SK-N-SH (cell line): ENCODE measurements around the gene SMARCD1. TPM values are rescaled to one million over a fixed set of nuclear protein-coding genes. Genes with fewer than 3 reads are reported as not detected.

Experiments used
- CTCF ChIA-PET: fragments of 300-600, 350-600 bp; formaldehyde crosslinking; extraction: SDS; loops from one replicate; lab custom pipeline; 2021; lab: Yijun Ruan, JAX
- POLR2A ChIA-PET: fragments of 350-600 bp; sonication (Branson Sonifier 250); formaldehyde crosslinking; extraction: SDS; loops from one replicate; lab custom pipeline; 2020; ENCODE audit warnings: antibody characterized with exemption, inconsistent platforms; lab: Yijun Ruan, JAX
- DNase-seq: peaks from one replicate; pipeline ENCODE4 v3.0.0; 2012
- H2AFZ ChIP-seq: fragments of 200-600 bp; sonication (generic); 2 replicates; pipeline ENCODE4 v1.8.1; 2016; ENCODE audit warnings: antibody characterized with exemption, mild to moderate bottlenecking, low read depth
- H3F3A ChIP-seq: fragments of 200-600 bp; sonication (generic); replicated peaks from 2 replicates; pipeline ENCODE3; 2016; ENCODE audit warnings: antibody characterized with exemption, mild to moderate bottlenecking; ENCODE audit not compliant: insufficient read depth
- H3K27ac ChIP-seq, 2 experiments: fragments of 200-500 bp in 1 of 2; fragments of 200-600 bp in 1 of 2; sonication (Bioruptor generic) in 1 of 2; sonication (generic), shearing (Covaris generic) in 1 of 2; 2 replicates each; pipeline versions ENCODE4 v1.5.1 to v1.6.1; 2014 to 2016; ENCODE audit warnings: low read depth in 2 of 2, inconsistent platforms in 1 of 2, low read length in 1 of 2, mild to moderate bottlenecking in 1 of 2, mixed read lengths in 1 of 2
- H3K27me3 ChIP-seq: fragments of 200-600 bp; sonication (generic), shearing (Covaris generic); 2 replicates; pipeline ENCODE4 v1.6.1; 2016; ENCODE audit warnings: mixed run types; ENCODE audit not compliant: insufficient read depth
- H3K36me3 ChIP-seq, 2 experiments: fragments of 200-500 bp in 1 of 2; fragments of 200-600 bp in 1 of 2; sonication (Bioruptor generic) in 1 of 2; sonication (generic) in 1 of 2; replicated peaks in 1 of 2; 2 replicates each; pipeline versions ENCODE3 to v1.5.1; 2014 to 2016; ENCODE audit warnings: low read length in 1 of 2, mild to moderate bottlenecking in 1 of 2; ENCODE audit not compliant: insufficient read depth in 2 of 2, control insufficient read depth in 1 of 2
- H3K4me1 ChIP-seq, 2 experiments: fragments of 200-500 bp in 1 of 2; fragments of 200-600 bp in 1 of 2; sonication (Bioruptor generic) in 1 of 2; sonication (generic), shearing (Covaris generic) in 1 of 2; 2 replicates each; pipeline versions ENCODE4 v1.5.1 to v1.6.1; 2014 to 2016; ENCODE audit warnings: low read depth in 1 of 2, low read length in 1 of 2, mixed run types in 1 of 2; ENCODE audit not compliant: insufficient read depth in 2 of 2, control insufficient read depth in 1 of 2
- H3K4me2 ChIP-seq: fragments of 200-600 bp; sonication (generic), shearing (Covaris generic); 2 replicates; pipeline ENCODE4 v1.6.1; 2017; ENCODE audit warnings: mixed run types
- H3K4me3 ChIP-seq, 2 experiments: fragments of 200-500 bp in 1 of 2; fragments of 200-600 bp in 1 of 2; sonication (Bioruptor generic) in 1 of 2; sonication (generic), shearing (Covaris generic) in 1 of 2; 2 replicates each; pipeline versions ENCODE4 v1.5.1 to v1.8.1; 2014 to 2016; ENCODE audit warnings: low read depth in 2 of 2, inconsistent platforms in 1 of 2, low read length in 1 of 2, mild to moderate bottlenecking in 1 of 2, mixed read lengths in 1 of 2, moderate library complexity in 1 of 2
- H3K79me2 ChIP-seq: fragments of 200-600 bp; sonication (generic); 2 replicates; pipeline ENCODE4 v1.8.1; 2017; ENCODE audit warnings: mild to moderate bottlenecking; ENCODE audit not compliant: insufficient read depth
- H3K9ac ChIP-seq: fragments of 200-600 bp; sonication (generic); 2 replicates; pipeline ENCODE4 v1.6.1; 2017; ENCODE audit warnings: mixed run types
- H3K9me2 ChIP-seq: fragments of 200-600 bp; sonication (generic); 2 replicates; pipeline ENCODE4 v1.6.1; 2017; ENCODE audit warnings: mixed run types
- H3K9me3 ChIP-seq: fragments of 200-600 bp; sonication (generic); 2 replicates; pipeline ENCODE4 v1.6.1; 2017; ENCODE audit warnings: mixed run types, mild to moderate bottlenecking, moderate library complexity
- H4K20me1 ChIP-seq: fragments of 200-600 bp; sonication (generic); 2 replicates; pipeline ENCODE4 v1.6.1; 2017; ENCODE audit warnings: mild to moderate bottlenecking, mixed run types; ENCODE audit not compliant: insufficient read depth
- CHD2 ChIP-seq: fragments of 150-350 bp; IDR thresholded peaks from 2 replicates; pipeline ENCODE4 v1.6.1; 2018; ENCODE audit warnings: low read length; ENCODE audit not compliant: partially characterized antibody
- CTCF ChIP-seq: fragments of 200-600 bp; sonication (generic); IDR thresholded peaks from 2 replicates; pipeline ENCODE4 v1.6.1; 2017; ENCODE audit warnings: antibody characterized with exemption, mild to moderate bottlenecking, moderate library complexity
- EP300 ChIP-seq, 2 experiments: IDR thresholded peaks; 2 replicates each; pipeline versions ENCODE4 v1.4.0 to v1.6.1; 2012; ENCODE audit warnings: borderline replicate concordance in 1 of 2, low read depth in 1 of 2, low read length in 1 of 2
- EZH2phosphoT487 ChIP-seq: fragments of 200-600 bp; sonication (generic); IDR thresholded peaks from 2 replicates; pipeline ENCODE4 v1.6.1; 2017; ENCODE audit warnings: low read depth, mixed run types, mild to moderate bottlenecking, antibody characterized with exemption, moderate library complexity, borderline replicate concordance
- FOSL2 ChIP-seq: IDR thresholded peaks from 2 replicates; pipeline ENCODE4 v1.4.0; 2012; ENCODE audit warnings: low read depth, mild to moderate bottlenecking, moderate library complexity, borderline replicate concordance
- FOXJ3 ChIP-seq: sonication (generic); formaldehyde crosslinking; IDR thresholded peaks from 2 replicates; pipeline ENCODE4 v1.5.1; 2020; ENCODE audit warnings: mild to moderate bottlenecking, missing genetic modification reagents
- GABPA ChIP-seq: IDR thresholded peaks from 2 replicates; pipeline ENCODE4 v1.4.0; 2012; ENCODE audit warnings: low read depth, mild to moderate bottlenecking
- GATA2 ChIP-seq: sonication (generic); formaldehyde crosslinking; IDR thresholded peaks from 2 replicates; pipeline ENCODE4 v1.5.0; 2020; ENCODE audit warnings: mild to moderate bottlenecking, missing genetic modification reagents
- IRF3 ChIP-seq: fragments of 150-350 bp; IDR thresholded peaks from 2 replicates; pipeline ENCODE4 v1.6.1; 2016; ENCODE audit warnings: mild to moderate bottlenecking, low read depth, low read length
- JUND ChIP-seq: IDR thresholded peaks from 2 replicates; pipeline ENCODE4 v1.4.0; 2012
- MAX ChIP-seq: IDR thresholded peaks from 2 replicates; pipeline ENCODE4 v1.4.0; 2012; ENCODE audit warnings: low read depth
- MEF2A ChIP-seq: IDR thresholded peaks from 2 replicates; pipeline ENCODE4 v1.4.0; 2012; ENCODE audit warnings: low read depth, borderline replicate concordance
- MXI1 ChIP-seq: IDR thresholded peaks from 2 replicates; pipeline ENCODE4 v1.6.1; 2012; ENCODE audit warnings: mild to moderate bottlenecking, low read depth, low read length, improper control_type of control experiment
- NFIC ChIP-seq: IDR thresholded peaks from 2 replicates; pipeline ENCODE4 v1.4.0; 2012; ENCODE audit warnings: borderline replicate concordance
- NRF1 ChIP-seq: IDR thresholded peaks from 2 replicates; pipeline ENCODE4 v1.6.1; 2012; ENCODE audit warnings: low read depth, mild to moderate bottlenecking, low read length
- PBX3 ChIP-seq: IDR thresholded peaks from 2 replicates; pipeline ENCODE4; 2012
- RAD21 ChIP-seq: IDR thresholded peaks from 2 replicates; pipeline ENCODE4 v1.6.1; 2012; ENCODE audit warnings: mild to moderate bottlenecking, low read length
- RCOR1 ChIP-seq: fragments of 150-350 bp; IDR thresholded peaks from 2 replicates; pipeline ENCODE4 v1.6.1; 2017; ENCODE audit warnings: antibody characterized with exemption, low read length
- RFX5 ChIP-seq: IDR thresholded peaks from 2 replicates; pipeline ENCODE4 v1.6.1; 2012; ENCODE audit warnings: mild to moderate bottlenecking, improper control_type of control experiment, low read length
- SMC3 ChIP-seq: IDR thresholded peaks from 2 replicates; pipeline ENCODE4 v1.6.1; 2012; ENCODE audit warnings: low read depth, low read length, improper control_type of control experiment
- TEAD4 ChIP-seq: IDR thresholded peaks from 2 replicates; pipeline ENCODE4 v1.4.0; 2012; ENCODE audit warnings: mild to moderate bottlenecking, borderline replicate concordance; ENCODE audit not compliant: insufficient read depth
- USF2 ChIP-seq: fragments of 150-350 bp; IDR thresholded peaks from 2 replicates; pipeline ENCODE4 v1.6.1; 2017; ENCODE audit warnings: antibody characterized with exemption, low read length, low read depth, borderline replicate concordance
- ZBTB33 ChIP-seq: IDR thresholded peaks from 2 replicates; pipeline ENCODE4 v1.4.0; 2012; ENCODE audit warnings: low read depth, borderline replicate concordance
- WGBS: methylation state at CpG from one replicate; pipeline ENCODE4 v1.1.6; 2017; ENCODE audit warnings: low lambda C conversion rate; 5-methylcytosine and 5-hydroxymethylcytosine counted together
- polyA plus RNA-seq, 3 experiments: library from polyadenylated mRNA; depleted of rRNA; stranded (reverse); fragments of >200 nt; gene quantifications; 2 replicates each; pipeline ENCODE4 v1.2.3, GENCODE V29; 2012

The SMARCD1 gene
- polyA plus RNA-seq, 1 of the 3 experiments (the other 2 are of a cell fraction), result 58.5 TPM

GRCh38 chr12:50057000-50057841 is 27.9 kb upstream of the SMARCD1 start, which contains the start of gene ASIC1:
Gene ASIC1 (plus strand): TSS chr12:50057596. CDS start chr12:50058767, 1,171 bp downstream.
- peak within 1 kb of the TSS; percentile 63; the same call in 1 of the 2 replicates for H3K9ac ChIP-seq
- H3K27ac ChIP-seq, result peak within 1 kb of the TSS in 1 of 2 experiments; percentile 50; a peak in 1 of 4 replicates
- H3F3A ChIP-seq, result peaks cover 7% of the 10 kb centered on the region
- H3K79me2 ChIP-seq, result no peaks in the 10 kb centered on the region
- H3K4me3 ChIP-seq, result peak within 1 kb of the TSS; percentile 64 to 71
- no peaks in the 10 kb centered on the region for H4K20me1 ChIP-seq
- H3K9me3 ChIP-seq, result no peaks in the 10 kb centered on the region
- H3K27me3 ChIP-seq, result peaks cover 5% of the 10 kb centered on the region
- 3% methylated on average over 43 of the region's 88 CpGs for WGBS
- DNase-seq, result peak; percentile 95
- peak within 1 kb of the TSS; percentile 77 for H3K4me2 ChIP-seq
- peaks cover 0 to 7% of the 10 kb centered on the region in 2 experiments for H3K36me3 ChIP-seq
- peaks cover 7 to 32% of the 10 kb centered on the region in 2 experiments; a peak in 2 of 4 replicates for H3K4me1 ChIP-seq
- peak within 1 kb of the TSS; percentile 84 for H2AFZ ChIP-seq
- ChIA-PET POLR2A (interaction anchor here (0.7 to 1.2 kb wide), 3 partner anchors 73 to 89 kb away, joined by 3 to 4 read pairs (median 3); no protein-coding TSS in a partner anchor), CTCF (interaction anchor here (1.2 to 37.6 kb wide), 20 partner anchors 12 to 254 kb away, joined by 3 to 1401 read pairs (median 16); partner anchors contain the start of genes AQP5, AQP6 and RACGAP1)
- no peaks in the 10 kb centered on the region for H3K9me2 ChIP-seq
- TF ChIP-seq MXI1, result peak; percentile 61; the same call in 1 of the 2 replicates
- no peak for TF ChIP-seq TEAD4
- TF ChIP-seq RFX5, result no peak
- no peak for TF ChIP-seq JUND
- TF ChIP-seq EP300 (IDR thresholded peaks at IDR 0.05; ENCODE audit: borderline replicate concordance in 1 of 2, low read depth in 1 of 2, low read length in 1 of 2), result no peak
- no peak for TF ChIP-seq ZBTB33
- no peak for TF ChIP-seq NFIC
- TF ChIP-seq FOSL2, result no peak
- TF ChIP-seq MEF2A, result no peak
- TF ChIP-seq PBX3, result no peak
- peak; percentile 62 for TF ChIP-seq NRF1
- TF ChIP-seq EZH2phosphoT487, result no peak
- 0 out of 2 replicates have a peak, but pooled peaks have one; percentile 35 for TF ChIP-seq MAX
- no peak for TF ChIP-seq GABPA
- TF ChIP-seq IRF3, result no peak
- TF ChIP-seq RAD21, result no peak
- peak; percentile 34 for TF ChIP-seq CHD2
- TF ChIP-seq FOXJ3 (CRISPR knock-in tag), result no peak
- no peak for TF ChIP-seq GATA2 (CRISPR knock-in tag)
- no peak for TF ChIP-seq CTCF
- TF ChIP-seq USF2, result no peak
- no peak for TF ChIP-seq SMC3
- TF ChIP-seq RCOR1, result no peak
